ENCODE data around the gene MND1. TPM values are rescaled to one million over a fixed set of nuclear protein-coding genes. Genes with fewer than 3 reads are reported as not detected.

Gene MND1
- total RNA-seq, 2 experiments from 2014 or later, result 59.4 to 101 TPM

- H3K4me2 ChIP-seq (ENCODE audit: low read length), result peak overlapping the region; percentile 30
- peak overlapping the region; percentile 25; the same call in 1 of the 2 replicates for H2AFZ ChIP-seq (ENCODE audit: low read length)
- BruUV-seq (replicated peaks), result no TSS peak
These were observed 17.2 kb upstream of the MND1 start for GRCh38 chr4:153327247-153327646.

GRCh38 chr4:153332936-153333335 lies 11.6 kb upstream of the MND1 start:
- intact Hi-C loops (cut with micrococcal nuclease; ENCODE audit: unreplicated experiment), result no loop called here
- Histone ChIP-seq H4K20me1 (ENCODE audit: insufficient read depth, low read length) (no peaks in the 10 kb centered on the region), H3K4me1 (ENCODE audit: insufficient read depth, low read length, poor library complexity, severe bottlenecking) (peaks cover under 1% of the 10 kb centered on the region), H3K9me3 (ENCODE audit: low read length) (no peaks in the 10 kb centered on the region), H3K36me3 (ENCODE audit: insufficient read depth, low read length) (peaks cover 4% of the 10 kb centered on the region; the same call in 1 of the 2 replicates), H2AFZ (ENCODE audit: low read length) (no peak overlapping the region), H3K4me3 (ENCODE audit: low read depth, low read length, poor library complexity, severe bottlenecking) (no peak overlapping the region), H3K9me2 (ENCODE audit: insufficient read depth, low read length) (0 out of 2 replicates have a peak, but pooled peaks cover 3% of the 10 kb centered on the region), H3K27ac (ENCODE audit: low read depth, low read length, poor library complexity, severe bottlenecking) (no peak overlapping the region), H3K79me2 (ENCODE audit: insufficient read depth, low read depth, low read length) (no peaks in the 10 kb centered on the region), H3K4me2 (ENCODE audit: low read length) (no peak overlapping the region)
- TF ChIP-seq EZH2phosphoT487 (IDR thresholded peaks at IDR 0.05; ENCODE audit: borderline replicate concordance, low read depth, low read length) (no peak), CTCF (conservative IDR thresholded peaks at IDR 0.05; ENCODE audit: low read length) (no peak)
- ChIA-PET CTCF (ENCODE audit: unreplicated experiment) (no interaction called here), POLR2A (interaction anchor here (0.6 kb wide), 2 partner anchors 297 to 503 kb away, joined by 3 read pairs; no protein-coding TSS in a partner anchor)
- no peak for DNase-seq (ENCODE audit: low spot score)
- no TSS peak for BruUV-seq (replicated peaks)

More at GRCh38 chr4:153327247-153327646, 17.2 kb upstream of the MND1 start:
- Histone ChIP-seq H3K4me1 (ENCODE audit: insufficient read depth, low read length, poor library complexity, severe bottlenecking) (peaks cover 23% of the 10 kb centered on the region), H3K79me2 (ENCODE audit: insufficient read depth, low read depth, low read length) (no peaks in the 10 kb centered on the region), H3K9me2 (ENCODE audit: insufficient read depth, low read length) (0 out of 2 replicates have a peak, but pooled peaks cover 3% of the 10 kb centered on the region), H3K9me3 (ENCODE audit: low read length) (no peaks in the 10 kb centered on the region), H3K4me3 (ENCODE audit: low read depth, low read length, poor library complexity, severe bottlenecking) (no peak overlapping the region), H3K36me3 (ENCODE audit: insufficient read depth, low read length) (no peaks in the 10 kb centered on the region; the same call in 1 of the 2 replicates), H3K27ac (ENCODE audit: low read depth, low read length, poor library complexity, severe bottlenecking) (peak overlapping the region; percentile 9), H4K20me1 (ENCODE audit: insufficient read depth, low read length) (no peaks in the 10 kb centered on the region)
- CTCF ChIA-PET (ENCODE audit: unreplicated experiment), result interaction anchor here (1.0 kb wide), 1 partner anchor 14 kb away, joined by 3 read pairs; no protein-coding TSS in a partner anchor
- intact Hi-C loops (cut with micrococcal nuclease; ENCODE audit: unreplicated experiment), result no loop called here
- DNase-seq (ENCODE audit: low spot score), result peak; percentile 32
- POLR2A ChIA-PET, result interaction anchor here (0.6 to 1.0 kb wide), 6 partner anchors 9 to 525 kb away, joined by 3 to 8 read pairs (median 4); no protein-coding TSS in a partner anchor
- TF ChIP-seq CTCF (conservative IDR thresholded peaks at IDR 0.05; ENCODE audit: low read length), result no peak
- TF ChIP-seq EZH2phosphoT487 (IDR thresholded peaks at IDR 0.05; ENCODE audit: borderline replicate concordance, low read depth, low read length), result no peak

GRCh38 chr4:153333874-153334273 lies 10.6 kb upstream of the MND1 start:
- no peak for DNase-seq (ENCODE audit: low spot score)
- ChIA-PET POLR2A (interaction anchor here (0.6 to 0.7 kb wide), 2 partner anchors 69 to 214 kb away, joined by 4 to 5 read pairs; no protein-coding TSS in a partner anchor), CTCF (ENCODE audit: unreplicated experiment) (no interaction called here)
- intact Hi-C loops (cut with micrococcal nuclease; ENCODE audit: unreplicated experiment), result no loop called here
- no TSS peak for BruUV-seq (replicated peaks)
- no peaks in the 10 kb centered on the region for H3K4me1 ChIP-seq (ENCODE audit: insufficient read depth, low read length, poor library complexity, severe bottlenecking)
- H3K79me2 ChIP-seq (ENCODE audit: insufficient read depth, low read depth, low read length), result no peaks in the 10 kb centered on the region
- H3K27ac ChIP-seq (ENCODE audit: low read depth, low read length, poor library complexity, severe bottlenecking), result no peak overlapping the region
- H4K20me1 ChIP-seq (ENCODE audit: insufficient read depth, low read length), result no peaks in the 10 kb centered on the region
- H3K4me2 ChIP-seq (ENCODE audit: low read length), result no peak overlapping the region
- H2AFZ ChIP-seq (ENCODE audit: low read length), result no peak overlapping the region
- no peaks in the 10 kb centered on the region for H3K9me2 ChIP-seq (ENCODE audit: insufficient read depth, low read length)
- H3K36me3 ChIP-seq (ENCODE audit: insufficient read depth, low read length), result peaks cover 4% of the 10 kb centered on the region; the same call in 1 of the 2 replicates
- no peak overlapping the region for H3K4me3 ChIP-seq (ENCODE audit: low read depth, low read length, poor library complexity, severe bottlenecking)
- no peak for TF ChIP-seq EZH2phosphoT487 (IDR thresholded peaks at IDR 0.05; ENCODE audit: borderline replicate concordance, low read depth, low read length)
- no peak for TF ChIP-seq CTCF (conservative IDR thresholded peaks at IDR 0.05; ENCODE audit: low read length)
- H3K9me3 ChIP-seq (ENCODE audit: low read length), result no peaks in the 10 kb centered on the region

Measured in OCI-LY7 (cell line).